PFSK-1 (cell line): ENCODE measurements around the gene OR52B6.
A peak's percentile ranks its signal among the peaks of the same experiment; 100 is the strongest.

Experiments
- FOXP2 ChIP-seq: optimal IDR thresholded peaks from 2 replicates; pipeline ENCODE3; 2011; ENCODE audit warnings: borderline replicate concordance, control low read depth, inconsistent platforms; ENCODE audit not compliant: insufficient read depth; ENCODE audit errors: extremely low read length, extremely low read depth
- POLR2AphosphoS5 ChIP-seq: IDR thresholded peaks from 2 replicates; pipeline ENCODE4 v1.6.1; 2012; ENCODE audit warnings: low read depth, mild to moderate bottlenecking, control low read depth, low read length, moderate library complexity
- SIN3A ChIP-seq: IDR thresholded peaks from 2 replicates; pipeline ENCODE4 v1.6.1; 2012; ENCODE audit warnings: mild to moderate bottlenecking, low read length, moderate library complexity, borderline replicate concordance; ENCODE audit not compliant: insufficient read depth
- TAF1 ChIP-seq: IDR thresholded peaks from 2 replicates; pipeline ENCODE4 v1.6.1; 2012; ENCODE audit warnings: low read length, control low read depth, borderline replicate concordance; ENCODE audit not compliant: insufficient read depth
- TF ChIP-seq, protein P1 (sequence below), 2 experiments: IDR thresholded peaks; 2 replicates each; pipeline versions ENCODE4 v1.6.1 to v1.8.0; 2011 to 2012; ENCODE audit warnings: low read depth in 2 of 2, low read length in 2 of 2, control low read depth in 1 of 2, inconsistent platforms in 1 of 2, mild to moderate bottlenecking in 1 of 2, moderate library complexity in 1 of 2; ENCODE audit not compliant: insufficient read depth in 1 of 2

OR52B6 gene

DNA sequence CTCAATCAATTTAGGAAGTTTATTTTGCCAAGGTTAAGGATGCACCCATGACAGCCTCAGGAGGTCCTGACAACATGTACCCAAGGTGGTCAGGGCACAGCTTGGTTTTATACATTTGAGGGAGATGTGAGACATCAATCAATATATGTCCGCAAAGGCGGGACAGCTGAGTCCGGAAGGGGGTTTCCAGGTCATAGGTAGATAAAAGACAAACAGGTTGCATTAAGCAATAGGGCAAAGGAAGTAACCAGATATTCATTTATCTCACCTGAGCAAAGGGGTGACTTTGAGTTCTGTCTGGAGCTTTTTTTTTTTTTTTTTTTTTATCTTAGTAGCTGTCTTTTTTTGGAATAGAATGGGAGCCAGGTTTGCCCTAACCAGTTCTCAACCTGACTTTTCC is 42.1 kb downstream of the OR52B6 start:
- TF ChIP-seq POLR2AphosphoS5 = no peak
- TF ChIP-seq, protein P1, sequence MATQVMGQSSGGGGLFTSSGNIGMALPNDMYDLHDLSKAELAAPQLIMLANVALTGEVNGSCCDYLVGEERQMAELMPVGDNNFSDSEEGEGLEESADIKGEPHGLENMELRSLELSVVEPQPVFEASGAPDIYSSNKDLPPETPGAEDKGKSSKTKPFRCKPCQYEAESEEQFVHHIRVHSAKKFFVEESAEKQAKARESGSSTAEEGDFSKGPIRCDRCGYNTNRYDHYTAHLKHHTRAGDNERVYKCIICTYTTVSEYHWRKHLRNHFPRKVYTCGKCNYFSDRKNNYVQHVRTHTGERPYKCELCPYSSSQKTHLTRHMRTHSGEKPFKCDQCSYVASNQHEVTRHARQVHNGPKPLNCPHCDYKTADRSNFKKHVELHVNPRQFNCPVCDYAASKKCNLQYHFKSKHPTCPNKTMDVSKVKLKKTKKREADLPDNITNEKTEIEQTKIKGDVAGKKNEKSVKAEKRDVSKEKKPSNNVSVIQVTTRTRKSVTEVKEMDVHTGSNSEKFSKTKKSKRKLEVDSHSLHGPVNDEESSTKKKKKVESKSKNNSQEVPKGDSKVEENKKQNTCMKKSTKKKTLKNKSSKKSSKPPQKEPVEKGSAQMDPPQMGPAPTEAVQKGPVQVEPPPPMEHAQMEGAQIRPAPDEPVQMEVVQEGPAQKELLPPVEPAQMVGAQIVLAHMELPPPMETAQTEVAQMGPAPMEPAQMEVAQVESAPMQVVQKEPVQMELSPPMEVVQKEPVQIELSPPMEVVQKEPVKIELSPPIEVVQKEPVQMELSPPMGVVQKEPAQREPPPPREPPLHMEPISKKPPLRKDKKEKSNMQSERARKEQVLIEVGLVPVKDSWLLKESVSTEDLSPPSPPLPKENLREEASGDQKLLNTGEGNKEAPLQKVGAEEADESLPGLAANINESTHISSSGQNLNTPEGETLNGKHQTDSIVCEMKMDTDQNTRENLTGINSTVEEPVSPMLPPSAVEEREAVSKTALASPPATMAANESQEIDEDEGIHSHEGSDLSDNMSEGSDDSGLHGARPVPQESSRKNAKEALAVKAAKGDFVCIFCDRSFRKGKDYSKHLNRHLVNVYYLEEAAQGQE (IDR thresholded peaks at IDR 0.05; ENCODE audit: insufficient read depth in 1 of 2, low read depth in 2 of 2, low read length in 2 of 2) = no peak
- no peak for TF ChIP-seq TAF1
- TF ChIP-seq FOXP2 = no peak
- TF ChIP-seq SIN3A = no peak

DNA sequence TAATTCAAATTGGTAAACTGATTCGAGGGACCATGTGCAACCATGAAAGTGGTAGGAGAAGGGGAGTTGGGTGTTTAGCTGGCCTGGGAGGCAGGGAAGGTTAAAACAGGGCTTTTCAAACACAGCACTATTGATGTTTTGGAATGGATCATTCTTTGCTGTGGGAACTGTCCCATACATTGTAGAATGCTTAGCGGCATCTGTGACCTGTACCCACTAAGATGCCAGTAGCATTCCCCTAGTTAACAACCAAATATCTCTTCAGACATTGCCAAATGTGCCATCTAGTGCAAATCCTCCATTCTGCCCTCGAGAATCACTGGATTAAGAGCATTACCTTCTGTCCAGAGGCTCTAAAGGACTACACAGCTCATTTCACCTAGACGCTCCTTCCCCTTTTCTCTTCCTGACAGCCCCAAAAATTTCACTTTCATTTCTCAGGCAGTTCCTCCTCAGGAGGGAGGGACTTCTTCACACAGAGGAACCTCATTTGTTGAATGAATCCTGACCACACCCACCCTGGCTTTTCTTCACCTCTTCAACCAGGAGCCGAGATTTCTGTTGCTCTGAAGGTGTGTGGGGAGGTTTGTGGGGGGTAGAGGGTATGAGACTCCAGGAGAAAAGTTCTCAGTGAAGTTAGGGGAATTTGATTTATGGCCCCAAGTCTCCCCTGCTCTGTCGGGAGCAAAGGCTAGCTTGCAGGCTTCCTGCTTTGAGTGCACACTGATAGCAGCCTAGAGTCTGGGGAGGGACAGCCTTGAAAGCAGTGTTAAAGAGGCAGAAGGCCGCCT is 44.0 kb downstream of the OR52B6 start, which contains the start of gene TRIM34:
Gene TRIM34 (plus strand): TSS at position 513 of the 791 bp plus-strand sequence. CDS start 7,331 bp downstream, outside the sequence.
- no peak for TF ChIP-seq SIN3A
- peak; percentile 33; the same call in 1 of the 2 replicates for TF ChIP-seq POLR2AphosphoS5

DNA sequence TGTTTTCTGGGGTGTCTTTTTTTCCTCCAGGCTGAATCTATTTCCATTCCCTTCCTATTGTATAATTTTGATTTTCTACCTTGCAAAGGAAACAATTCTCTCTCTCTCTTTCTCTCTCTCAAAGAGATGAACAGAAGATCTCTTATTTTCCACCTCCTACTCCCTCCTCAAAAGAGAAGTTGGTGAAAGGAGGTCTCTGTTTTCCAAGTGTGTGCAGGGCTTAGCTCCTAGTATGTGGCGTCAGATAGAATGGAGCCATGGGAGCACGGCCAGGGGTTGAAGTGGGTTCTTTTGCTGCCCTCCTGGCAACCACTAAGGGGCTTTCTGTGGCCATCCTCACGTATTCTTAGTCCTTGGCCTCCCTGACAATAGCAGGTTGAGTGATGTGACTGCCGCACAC is 44.6 kb downstream of the OR52B6 start:
- TF ChIP-seq FOXP2 (no peak), POLR2AphosphoS5 (no peak), TAF1 (no peak), SIN3A (no peak)
- TF ChIP-seq, protein P1 (IDR thresholded peaks at IDR 0.05; ENCODE audit: insufficient read depth in 1 of 2, low read depth in 2 of 2, low read length in 2 of 2) = no peak

DNA sequence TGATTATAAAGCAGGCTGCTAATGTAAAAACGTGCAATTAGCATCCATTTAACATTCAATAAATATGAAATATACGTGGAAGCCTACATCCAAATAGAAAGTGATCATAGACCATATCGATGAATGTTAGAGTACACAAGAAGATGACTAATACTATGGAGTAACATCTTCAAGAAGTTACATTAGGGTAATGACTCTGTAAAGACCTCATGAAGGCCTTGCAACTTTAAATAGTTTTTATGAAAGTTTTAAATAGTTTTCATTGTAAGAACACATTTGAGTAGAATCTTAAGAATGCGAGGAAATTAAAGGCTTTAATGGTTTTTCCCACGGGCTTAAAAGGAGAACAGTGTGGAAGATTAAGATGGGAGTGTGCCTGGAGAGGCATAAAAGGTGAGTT is 45.5 kb downstream of the OR52B6 start:
- no peak for TF ChIP-seq TAF1
- TF ChIP-seq SIN3A = no peak
- TF ChIP-seq, protein P1 (IDR thresholded peaks at IDR 0.05; ENCODE audit: insufficient read depth in 1 of 2, low read depth in 2 of 2, low read length in 2 of 2) = no peak
- TF ChIP-seq FOXP2 = no peak
- TF ChIP-seq POLR2AphosphoS5 = no peak

DNA sequence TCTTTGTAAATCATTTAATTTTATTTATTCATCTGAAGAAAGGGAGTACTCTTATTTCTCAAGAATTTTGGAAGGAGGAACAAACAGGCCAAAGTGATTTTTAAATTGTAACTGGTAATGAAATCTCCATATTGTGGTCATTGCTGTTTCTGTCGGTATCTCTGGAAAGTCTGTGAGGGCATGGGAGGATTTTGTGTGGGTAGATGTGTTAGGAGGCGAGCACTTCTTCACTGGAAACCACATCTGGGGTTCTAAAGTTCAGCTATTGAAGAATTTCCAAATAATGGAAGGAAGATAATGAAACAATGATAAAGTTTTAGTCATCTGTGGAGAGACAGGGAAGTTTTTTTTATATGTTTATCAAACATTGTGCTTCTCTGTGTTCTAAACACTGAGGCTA is 50.7 kb downstream of the OR52B6 start:
- no peak for TF ChIP-seq SIN3A
- TF ChIP-seq, protein P1 (IDR thresholded peaks at IDR 0.05; ENCODE audit: insufficient read depth in 1 of 2, low read depth in 2 of 2, low read length in 2 of 2) = no peak
- no peak for TF ChIP-seq FOXP2
